NCI-H345 treated with DMSO at 0.1 percent for 48 hours (cell line): ENCODE results near the gene LIMA1.
A peak's percentile ranks its signal among the peaks of the same experiment; 100 is the strongest.
"Not testable (repeated sequence)": the region's sequence is repeated elsewhere in the genome, so short reads cannot be mapped to it uniquely, and the experiment has no call there.

Experiments
- DNase-seq: peaks from one replicate; lab custom pipeline; 2025; ENCODE audit not compliant: unreplicated experiment; lab: John Stamatoyannopoulos, UW

LIMA1 gene

GRCh38 chr12:50283229-50283923 lies at the start of gene LIMA1:
Gene LIMA1, minus strand, starts transcription at chr12:50283520. Its CDS starts 34,769 bp downstream, at chr12:50248751.
- DNase-seq: peak; percentile 19

- DNase-seq: no peak
These were observed 48.4 kb upstream of the LIMA1 start for GRCh38 chr12:50331745-50332144.

GRCh38 chr12:50328664-50329063 lies 45.3 kb upstream of the LIMA1 start:
- DNase-seq: not testable (repeated sequence)

GRCh38 chr12:50326590-50327284 lies 43.4 kb upstream of the LIMA1 start:
- no peak for DNase-seq

GRCh38 chr12:50325890-50326391 lies 42.6 kb upstream of the LIMA1 start:
- DNase-seq: no peak

- not testable (repeated sequence) for DNase-seq
These were observed 41.5 kb upstream of the LIMA1 start for GRCh38 chr12:50324770-50325169.

GRCh38 chr12:50324077-50324476 lies 40.8 kb upstream of the LIMA1 start:
- not testable (repeated sequence) for DNase-seq

GRCh38 chr12:50322206-50322605 lies 38.9 kb upstream of the LIMA1 start:
- DNase-seq: no peak

GRCh38 chr12:50317203-50317602 lies 33.9 kb upstream of the LIMA1 start:
- DNase-seq: no peak

GRCh38 chr12:50315803-50316202 lies 32.5 kb upstream of the LIMA1 start:
- no peak for DNase-seq

- DNase-seq: no peak
These were observed 31.5 kb upstream of the LIMA1 start for GRCh38 chr12:50314636-50315312.

GRCh38 chr12:50313971-50314370 lies 30.7 kb upstream of the LIMA1 start:
- DNase-seq: not testable (repeated sequence)

- DNase-seq: no peak
These were observed 30.1 kb upstream of the LIMA1 start for GRCh38 chr12:50313256-50313931.

GRCh38 chr12:50311858-50312609 lies 28.7 kb upstream of the LIMA1 start:
- not testable (repeated sequence) for DNase-seq

GRCh38 chr12:50309950-50310349 lies 26.6 kb upstream of the LIMA1 start:
- no peak for DNase-seq

GRCh38 chr12:50302686-50303085 lies 19.4 kb upstream of the LIMA1 start:
- DNase-seq: no peak

- DNase-seq: no peak
These were observed 14.7 kb upstream of the LIMA1 start for GRCh38 chr12:50297996-50298395.

GRCh38 chr12:50297027-50297426 lies 13.7 kb upstream of the LIMA1 start:
- no peak for DNase-seq

- no peak for DNase-seq
These were observed 13.2 kb upstream of the LIMA1 start for GRCh38 chr12:50296554-50296953.

GRCh38 chr12:50291377-50291776 lies 8.1 kb upstream of the LIMA1 start:
- DNase-seq: no peak
